ENCODE measurements around the gene TIMM21.

The TIMM21 gene

GRCh38 chr18:74148543-74149070 is 284 bp downstream of the TIMM21 start:
- DNase-seq: no peak

GRCh38 chr18:74149878-74150277 is 1.6 kb downstream of the TIMM21 start:
- no peak for DNase-seq

- no peak for DNase-seq
Observed at GRCh38 chr18:74152270-74152669, 3.9 kb downstream of the TIMM21 start.

- no peak for DNase-seq
Observed at GRCh38 chr18:74152857-74153256, 4.5 kb downstream of the TIMM21 start.

GRCh38 chr18:74153377-74153776 is 5.1 kb downstream of the TIMM21 start:
- DNase-seq: no peak

GRCh38 chr18:74153793-74154192 is 5.5 kb downstream of the TIMM21 start:
- DNase-seq: no peak

- no peak for DNase-seq
Observed at GRCh38 chr18:74154716-74155115, 6.4 kb downstream of the TIMM21 start.

- DNase-seq: no peak
Observed at GRCh38 chr18:74155276-74155675, 7.0 kb downstream of the TIMM21 start.

GRCh38 chr18:74163019-74163660 is 14.8 kb downstream of the TIMM21 start:
- no peak for DNase-seq

- no peak for DNase-seq
Observed at GRCh38 chr18:74166386-74166785, 18.1 kb downstream of the TIMM21 start.

- DNase-seq: no peak
Observed at GRCh38 chr18:74171910-74172606, 23.7 kb downstream of the TIMM21 start.

GRCh38 chr18:74172697-74173433 is 24.5 kb downstream of the TIMM21 start:
- DNase-seq: no peak

GRCh38 chr18:74173434-74173750 is 25.1 kb downstream of the TIMM21 start:
- DNase-seq: no peak

GRCh38 chr18:74175658-74176057 is 27.3 kb downstream of the TIMM21 start:
- DNase-seq: no peak

GRCh38 chr18:74178884-74179283 is 30.6 kb downstream of the TIMM21 start:
- DNase-seq: no peak

GRCh38 chr18:74179623-74180199 is 31.4 kb downstream of the TIMM21 start:
- DNase-seq: no peak

GRCh38 chr18:74182335-74182734 is 34.0 kb downstream of the TIMM21 start:
- no peak for DNase-seq

GRCh38 chr18:74183130-74183529 is 34.8 kb downstream of the TIMM21 start:
- DNase-seq: no peak

- no peak for DNase-seq
Observed at GRCh38 chr18:74184875-74185274, 36.6 kb downstream of the TIMM21 start.

- DNase-seq: no peak
Observed at GRCh38 chr18:74185860-74186259, 37.5 kb downstream of the TIMM21 start.

- DNase-seq: no peak
Observed at GRCh38 chr18:74186661-74187060, 38.3 kb downstream of the TIMM21 start.

- no peak for DNase-seq
Observed at GRCh38 chr18:74190086-74190485, 41.8 kb downstream of the TIMM21 start.

- no peak for DNase-seq
Observed at GRCh38 chr18:74191577-74191976, 43.3 kb downstream of the TIMM21 start.

GRCh38 chr18:74194691-74195090 is 46.4 kb downstream of the TIMM21 start:
- DNase-seq: no peak
